K562 (cell line): ENCODE data around the gene CADM2. TPM values are rescaled to one million over a fixed set of nuclear protein-coding genes. Genes with fewer than 3 reads are reported as not detected.
"Not testable (repeated sequence)": the region's sequence is repeated elsewhere in the genome, so short reads cannot be mapped to it uniquely, and the experiment has no call there.

Source experiments
- ATAC-seq: fragments of 200-7000 bp; cut with Tn5 transposase; 3 replicates; pipeline ENCODE4 v1.9.1; 2020; ENCODE audit warnings: moderate library complexity
- BruUV-seq: library from RNA; stranded (reverse); fragments of 400-500 nt; replicated peaks from 2 replicates; lab custom pipeline; 2021; lab: Mats Ljungman, UMichigan
- CTCF ChIA-PET: fragments of 300-600 bp; formaldehyde crosslinking; extraction: SDS; loops from one replicate; lab custom pipeline; 2021; ENCODE audit warnings: low intra/inter-chr PET ratio; lab: Yijun Ruan, JAX
- POLR2A ChIA-PET: fragments of 300-600, 350-650 bp; sonication (Branson Sonifier 250); formaldehyde crosslinking; extraction: SDS; loops from one replicate; lab custom pipeline; 2021; ENCODE audit warnings: antibody characterized with exemption, inconsistent platforms; lab: Yijun Ruan, JAX
- DNase-seq, 4 experiments: peaks; one replicate each; pipeline versions ENCODE4 v3.0.0 to v3.0.0-alpha.2; 2011 to 2018; ENCODE audit warnings: low spot score in 3 of 4, mixed read lengths in 3 of 4; ENCODE audit errors: extremely low read depth in 1 of 4
- FAIRE-seq: peaks from 2 replicates; lab custom pipeline; 2011; peaks lifted over from hg19 to GRCh38; lab: Jason Lieb, UNC
- H2AFZ ChIP-seq: 2 replicates; pipeline ENCODE4 v1.6.0; 2011; ENCODE audit warnings: low read depth, low read length, control low read depth, inconsistent platforms
- H3K27ac ChIP-seq: fragments of 200-600 bp; 3 replicates; pipeline ENCODE4 v1.8.0; 2011; ENCODE audit warnings: low read depth, mild to moderate bottlenecking, control low read depth, inconsistent platforms, low read length, moderate library complexity, mixed read lengths; ENCODE audit errors: extremely low read depth
- H3K27me3 ChIP-seq, 2 experiments: fragments of 300-600 bp in 1 of 2; 2 replicates in 1 of 2; 3 replicates in 1 of 2; pipeline versions ENCODE4 v1.6.0 to v1.8.0; 2011; ENCODE audit warnings: inconsistent platforms in 2 of 2, low read length in 2 of 2, mild to moderate bottlenecking in 1 of 2, mixed read lengths in 1 of 2, moderate library complexity in 1 of 2; ENCODE audit not compliant: control insufficient read depth in 2 of 2, insufficient read depth in 2 of 2
- H3K36me3 ChIP-seq: fragments of 300-600 bp; 3 replicates; pipeline ENCODE4 v1.8.0; 2011; ENCODE audit warnings: mild to moderate bottlenecking, low read length, inconsistent platforms; ENCODE audit not compliant: control insufficient read depth, insufficient read depth
- H3K4me1 ChIP-seq, 2 experiments: fragments of 200-600 bp in 1 of 2; replicated peaks in 1 of 2; 2 replicates in 1 of 2; 3 replicates in 1 of 2; pipeline versions ENCODE4 v1.5.1 to v1.8.0; 2011; ENCODE audit warnings: inconsistent platforms in 2 of 2, low read length in 2 of 2, mild to moderate bottlenecking in 1 of 2, mixed read lengths in 1 of 2, moderate library complexity in 1 of 2; ENCODE audit not compliant: control insufficient read depth in 2 of 2, insufficient read depth in 2 of 2
- H3K4me2 ChIP-seq: 2 replicates; pipeline ENCODE4 v1.6.1; 2011; ENCODE audit warnings: low read length, control low read depth, inconsistent platforms, mixed read lengths; ENCODE audit not compliant: insufficient read depth
- H3K4me3 ChIP-seq: fragments of 200-600 bp; sonication (generic), shearing (Covaris generic); 2 replicates; pipeline ENCODE4 v1.5.1; 2016; ENCODE audit warnings: control low read depth, inconsistent platforms
- H3K79me2 ChIP-seq: fragments of 200-600 bp; 3 replicates; pipeline ENCODE4 v1.8.0; 2011; ENCODE audit warnings: low read length, inconsistent platforms; ENCODE audit not compliant: control insufficient read depth, insufficient read depth
- H3K9ac ChIP-seq, 2 experiments: 2 replicates each; pipeline versions ENCODE4 v1.6.0 to v1.6.1; 2011; ENCODE audit warnings: low read depth in 2 of 2, low read length in 2 of 2, control low read depth in 1 of 2, inconsistent platforms in 1 of 2, mild to moderate bottlenecking in 1 of 2, mixed read lengths in 1 of 2; ENCODE audit not compliant: insufficient read depth in 1 of 2
- H3K9me1 ChIP-seq: one replicate; pipeline ENCODE4 v1.6.0; 2011; ENCODE audit warnings: inconsistent platforms, mild to moderate bottlenecking, low read length, moderate library complexity; ENCODE audit not compliant: control insufficient read depth, insufficient read depth
- H3K9me3 ChIP-seq: replicated peaks from 2 replicates; pipeline ENCODE4 v1.5.1; 2011; ENCODE audit warnings: low read depth, low read length, inconsistent platforms; ENCODE audit not compliant: control insufficient read depth, insufficient read depth
- H4K20me1 ChIP-seq: replicated peaks from 2 replicates; pipeline ENCODE4 v1.6.1; 2011; ENCODE audit warnings: low read length, inconsistent platforms, mixed read lengths; ENCODE audit not compliant: control insufficient read depth, insufficient read depth
- BCOR ChIP-seq: fragments of 450-650 bp; IDR thresholded peaks from 2 replicates; pipeline ENCODE4 v1.6.1; 2016
- C11orf30 ChIP-seq: fragments of 450-650 bp; IDR thresholded peaks from 2 replicates; pipeline ENCODE4 v1.6.1; 2016; ENCODE audit warnings: low read depth, mild to moderate bottlenecking
- CC2D1A ChIP-seq: fragments of 450-650 bp; IDR thresholded peaks from 2 replicates; pipeline ENCODE4 v1.6.1; 2017; ENCODE audit warnings: mild to moderate bottlenecking
- DPF2 ChIP-seq: fragments of 450-650 bp; IDR thresholded peaks from 2 replicates; pipeline ENCODE4 v1.6.1; 2016
- EP300 ChIP-seq: IDR thresholded peaks from 2 replicates; pipeline ENCODE4 v1.6.1; 2012; ENCODE audit warnings: low read length, improper control_type of control experiment
- EP400 ChIP-seq: fragments of 450-650 bp; IDR thresholded peaks from 2 replicates; pipeline ENCODE4 v1.6.1; 2017; ENCODE audit warnings: antibody characterized with exemption, mild to moderate bottlenecking, moderate library complexity
- FOXK2 ChIP-seq, 2 experiments: fragments of 450-650 bp; IDR thresholded peaks in 1 of 2; conservative IDR thresholded peaks in 1 of 2; 2 replicates each; pipeline ENCODE4 v1.6.1; 2016; ENCODE audit warnings: low read depth in 2 of 2, mild to moderate bottlenecking in 1 of 2
- FOXM1 ChIP-seq, 2 experiments: fragments of 450-650 bp in 1 of 2; sonication (generic) in 1 of 2; formaldehyde crosslinking in 1 of 2; IDR thresholded peaks; 2 replicates each; pipeline versions ENCODE4 v1.6.1 to v1.9.0; 2017 to 2022; ENCODE audit warnings: low read depth in 2 of 2, mild to moderate bottlenecking in 2 of 2, missing genetic modification reagents in 1 of 2, moderate library complexity in 1 of 2
- KDM1A ChIP-seq, 2 experiments: fragments of 450-650 bp; IDR thresholded peaks; 2 replicates each; pipeline ENCODE4 v1.6.1; 2016; ENCODE audit warnings: mild to moderate bottlenecking in 2 of 2
- MAFF ChIP-seq: IDR thresholded peaks from 2 replicates; pipeline ENCODE4 v1.6.1; 2012; ENCODE audit warnings: low read length, improper control_type of control experiment
- MAFG ChIP-seq: fragments of 450-650 bp; conservative IDR thresholded peaks from 2 replicates; pipeline ENCODE4 v1.6.1; 2016; ENCODE audit warnings: missing genetic modification characterization, missing compliant biosample characterization
- NFE2 ChIP-seq: IDR thresholded peaks from 2 replicates; pipeline ENCODE4 v1.6.1; 2014; ENCODE audit warnings: antibody characterized with exemption, low read depth
- NFE2L1 ChIP-seq: fragments of 450-650 bp; IDR thresholded peaks from 2 replicates; pipeline ENCODE4 v1.6.1; 2016; ENCODE audit warnings: missing genetic modification characterization, low read depth, mild to moderate bottlenecking, missing compliant biosample characterization, moderate library complexity, borderline replicate concordance
- SMARCA5 ChIP-seq: fragments of 450-650 bp; IDR thresholded peaks from 2 replicates; pipeline ENCODE4 v1.6.1; 2016
- TRIM24 ChIP-seq, 2 experiments: fragments of 450-650 bp; IDR thresholded peaks; 2 replicates each; pipeline ENCODE4 v1.6.1; 2016
- TRIM28 ChIP-seq: fragments of 450-650 bp; IDR thresholded peaks from 2 replicates; pipeline ENCODE4 v1.6.1; 2017
- ZNF24 ChIP-seq: fragments of 450-650 bp; IDR thresholded peaks from 2 replicates; pipeline ENCODE4 v1.6.1; 2016
- ZNF316 ChIP-seq: fragments of 450-650 bp; IDR thresholded peaks from 2 replicates; pipeline ENCODE4 v1.6.1; 2016
- WGBS: fragments of 100-300 bp; shearing (Covaris generic); methylation state at CpG from one replicate; pipeline ENCODE4 v1.1.6; 2016; ENCODE audit warnings: low coverage, mixed read lengths; ENCODE audit not compliant: insufficient coverage; ENCODE audit errors: missing lambda C conversion rate; 5-methylcytosine and 5-hydroxymethylcytosine counted together
- in situ Hi-C: fragments of 300-500 bp; cut with MboI; formaldehyde crosslinking; loops from 4 replicates; pipeline ENCODE4 v1.15.0; 2018; ENCODE audit warnings: inconsistent platforms, mixed read lengths
- intact Hi-C: fragments of 100-400 bp; cut with micrococcal nuclease; formaldehyde crosslinking; loops from 2 replicates; pipeline ENCODE4 v1.14.2; 2022
- polyA plus RNA-seq, 8 experiments: library from polyadenylated mRNA; depleted of rRNA in 4 of 8; stranded (reverse) in 5 of 8; unstranded in 3 of 8; fragments of >200 nt; fragmentation: Nextera tagmentation in 2 of 8; fragmentation: Illumina TruSeq in 1 of 8; extraction: Ambion mirVana in 2 of 8; extraction: Trizol in 1 of 8; gene quantifications; 2 replicates each; pipeline versions ENCODE4 v1.2.1 to v1.2.3, GENCODE V29; 2011 to 2014; ENCODE audit warnings: inconsistent platforms in 1 of 8, missing spikeins in 1 of 8
- total RNA-seq, 7 experiments: library from RNA; depleted of rRNA in 6 of 7; stranded (reverse); fragments of >200 nt in 6 of 7; fragmentation: Illumina TruSeq in 2 of 7; extraction: Trizol in 2 of 7; gene quantifications; 2 replicates each; pipeline versions ENCODE4 v1.2.1 to v1.2.3, GENCODE V29; 2011 to 2021; ENCODE audit warnings: low replicate concordance in 1 of 7
- TF ChIP-seq, protein P1 (sequence below): fragments of 450-650 bp; IDR thresholded peaks from 2 replicates; pipeline ENCODE4 v1.6.1; 2016; ENCODE audit warnings: mild to moderate bottlenecking
- TF ChIP-seq, protein P2 (sequence below): fragments of 450-650 bp; IDR thresholded peaks from 2 replicates; pipeline ENCODE4 v1.6.1; 2018; ENCODE audit not compliant: partially characterized antibody

CADM2 gene
- total and polyA plus RNA-seq, 9 of the 15 experiments (the other 6 are each of a cell fraction or from before 2014, with no cell fraction given) = 0.11 to 3.2 (median 0.95) TPM

DNA sequence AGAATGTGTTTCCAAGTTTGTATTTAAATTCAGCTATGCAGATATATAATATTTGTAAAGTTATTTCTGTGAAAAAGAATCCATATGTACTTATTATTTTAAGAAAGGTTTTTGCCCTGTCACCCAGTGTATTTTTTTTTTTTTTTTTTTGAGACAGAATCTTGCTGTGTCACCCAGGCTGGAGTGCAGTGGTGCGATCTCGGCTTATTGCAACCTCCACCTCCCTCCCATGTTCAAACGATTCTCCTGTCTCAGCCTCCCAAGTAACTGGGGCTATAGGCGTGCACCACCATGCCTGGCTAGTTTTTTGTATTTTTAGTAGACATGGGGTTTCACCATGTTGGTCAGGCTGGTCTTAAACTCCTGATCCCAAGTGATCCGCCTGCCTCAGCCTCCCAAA lies 548.3 kb downstream of the CADM2 start:
- Histone ChIP-seq H3K79me2 (peaks cover 39% of the 10 kb centered on the region), H3K9ac (peak overlapping the region in 1 of 2 experiments; percentile 81; a peak in 3 of 4 replicates), H3K27ac (peak overlapping the region; percentile 74), H2AFZ (0 out of 2 replicates have a peak overlapping the region, but pooled peaks have one; percentile 24)
- intact Hi-C loops; H3K4me1 ChIP-seq; H3K4me3 ChIP-seq; CTCF ChIA-PET; POLR2A ChIA-PET; H3K27me3 ChIP-seq; H3K9me1 ChIP-seq; H3K36me3 ChIP-seq; BruUV-seq; in situ Hi-C loops; FAIRE-seq; H3K9me3 ChIP-seq; H3K4me2 ChIP-seq; H4K20me1 ChIP-seq; TF ChIP-seq FOXM1 (CRISPR knock-in tag; IDR thresholded peaks at IDR 0.05; ENCODE audit: low read depth): not testable (repeated sequence)
- DNase-seq = peak in 1 of 4 experiments; percentile 51
- ATAC-seq = peak; percentile 56
- WGBS = 25% methylated on average over 3 of the region's 5 CpGs
- TF ChIP-seq BCOR = peak; percentile 65
- 0 out of 4 replicates have a peak, but pooled peaks of 1 of the 2 experiments have one; percentile 27 for TF ChIP-seq FOXK2 (conservative IDR thresholded peaks at IDR 0.05 in 1 of 2, IDR thresholded peaks at IDR 0.05 in 1 of 2; ENCODE audit: low read depth in 2 of 2)
- peak; percentile 93 for TF ChIP-seq C11orf30
- TF ChIP-seq TRIM28 = peak; percentile 75
- TF ChIP-seq EP400 = peak; percentile 34; the same call in 1 of the 2 replicates
- TF ChIP-seq NFE2L1 (tag) = peak; percentile 52; the same call in 1 of the 2 replicates
- TF ChIP-seq, protein P1, sequence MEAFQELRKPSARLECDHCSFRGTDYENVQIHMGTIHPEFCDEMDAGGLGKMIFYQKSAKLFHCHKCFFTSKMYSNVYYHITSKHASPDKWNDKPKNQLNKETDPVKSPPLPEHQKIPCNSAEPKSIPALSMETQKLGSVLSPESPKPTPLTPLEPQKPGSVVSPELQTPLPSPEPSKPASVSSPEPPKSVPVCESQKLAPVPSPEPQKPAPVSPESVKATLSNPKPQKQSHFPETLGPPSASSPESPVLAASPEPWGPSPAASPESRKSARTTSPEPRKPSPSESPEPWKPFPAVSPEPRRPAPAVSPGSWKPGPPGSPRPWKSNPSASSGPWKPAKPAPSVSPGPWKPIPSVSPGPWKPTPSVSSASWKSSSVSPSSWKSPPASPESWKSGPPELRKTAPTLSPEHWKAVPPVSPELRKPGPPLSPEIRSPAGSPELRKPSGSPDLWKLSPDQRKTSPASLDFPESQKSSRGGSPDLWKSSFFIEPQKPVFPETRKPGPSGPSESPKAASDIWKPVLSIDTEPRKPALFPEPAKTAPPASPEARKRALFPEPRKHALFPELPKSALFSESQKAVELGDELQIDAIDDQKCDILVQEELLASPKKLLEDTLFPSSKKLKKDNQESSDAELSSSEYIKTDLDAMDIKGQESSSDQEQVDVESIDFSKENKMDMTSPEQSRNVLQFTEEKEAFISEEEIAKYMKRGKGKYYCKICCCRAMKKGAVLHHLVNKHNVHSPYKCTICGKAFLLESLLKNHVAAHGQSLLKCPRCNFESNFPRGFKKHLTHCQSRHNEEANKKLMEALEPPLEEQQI = peak; percentile 90
- TF ChIP-seq ZNF316 = peak; percentile 99
- TF ChIP-seq FOXM1 (IDR thresholded peaks at IDR 0.05; ENCODE audit: low read depth) = 0 out of 2 replicates have a peak, but pooled peaks have one; percentile 32
- peak; percentile 92 for TF ChIP-seq NFE2
- TF ChIP-seq, protein P2, sequence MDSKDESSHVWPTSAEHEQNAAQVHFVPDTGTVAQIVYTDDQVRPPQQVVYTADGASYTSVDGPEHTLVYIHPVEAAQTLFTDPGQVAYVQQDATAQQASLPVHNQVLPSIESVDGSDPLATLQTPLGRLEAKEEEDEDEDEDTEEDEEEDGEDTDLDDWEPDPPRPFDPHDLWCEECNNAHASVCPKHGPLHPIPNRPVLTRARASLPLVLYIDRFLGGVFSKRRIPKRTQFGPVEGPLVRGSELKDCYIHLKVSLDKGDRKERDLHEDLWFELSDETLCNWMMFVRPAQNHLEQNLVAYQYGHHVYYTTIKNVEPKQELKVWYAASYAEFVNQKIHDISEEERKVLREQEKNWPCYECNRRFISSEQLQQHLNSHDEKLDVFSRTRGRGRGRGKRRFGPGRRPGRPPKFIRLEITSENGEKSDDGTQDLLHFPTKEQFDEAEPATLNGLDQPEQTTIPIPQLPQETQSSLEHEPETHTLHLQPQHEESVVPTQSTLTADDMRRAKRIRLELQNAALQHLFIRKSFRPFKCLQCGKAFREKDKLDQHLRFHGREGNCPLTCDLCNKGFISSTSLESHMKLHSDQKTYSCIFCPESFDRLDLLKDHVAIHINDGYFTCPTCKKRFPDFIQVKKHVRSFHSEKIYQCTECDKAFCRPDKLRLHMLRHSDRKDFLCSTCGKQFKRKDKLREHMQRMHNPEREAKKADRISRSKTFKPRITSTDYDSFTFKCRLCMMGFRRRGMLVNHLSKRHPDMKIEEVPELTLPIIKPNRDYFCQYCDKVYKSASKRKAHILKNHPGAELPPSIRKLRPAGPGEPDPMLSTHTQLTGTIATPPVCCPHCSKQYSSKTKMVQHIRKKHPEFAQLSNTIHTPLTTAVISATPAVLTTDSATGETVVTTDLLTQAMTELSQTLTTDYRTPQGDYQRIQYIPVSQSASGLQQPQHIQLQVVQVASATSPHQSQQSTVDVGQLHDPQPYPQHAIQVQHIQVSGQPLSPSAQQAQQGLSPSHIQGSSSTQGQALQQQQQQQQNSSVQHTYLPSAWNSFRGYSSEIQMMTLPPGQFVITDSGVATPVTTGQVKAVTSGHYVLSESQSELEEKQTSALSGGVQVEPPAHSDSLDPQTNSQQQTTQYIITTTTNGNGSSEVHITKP = peak; percentile 18
- 0 out of 4 replicates have a peak, but pooled peaks of 1 of the 2 experiments have one; percentile 26 for TF ChIP-seq KDM1A (IDR thresholded peaks at IDR 0.05)
- peak; percentile 18; the same call in 1 of the 2 replicates for TF ChIP-seq EP300
- TF ChIP-seq DPF2 = peak; percentile 45; the same call in 1 of the 2 replicates
- peak; percentile 85 for TF ChIP-seq CC2D1A
- TF ChIP-seq ZNF24 = 0 out of 2 replicates have a peak, but pooled peaks have one; percentile 14
- peak; percentile 62; the same call in 1 of the 2 replicates for TF ChIP-seq MAFF
- TF ChIP-seq TRIM24 (IDR thresholded peaks at IDR 0.05) = peak; percentile 25 to 64; a peak in 2 of 4 replicates
- peak; percentile 42; the same call in 1 of the 2 replicates for TF ChIP-seq SMARCA5
- TF ChIP-seq MAFG (tag) = peak; percentile 90
